Thyroid gland (tissue), 4 donors: ENCODE results near the gene HTT-AS. TPM values are rescaled to one million over a fixed set of nuclear protein-coding genes. Genes with fewer than 3 reads are reported as not detected.

Source experiments
- DNase-seq, 2 donors: peaks; one replicate each; pipeline ENCODE4 v3.0.0-alpha.2; 2019
- H3K27ac ChIP-seq, 3 donors: fragments of 200-600 bp; sonication (generic); 1 replicate in 2 of 3; 2 replicates in 1 of 3; pipeline ENCODE4 v1.5.1; 2016 to 2019; ENCODE audit warnings: mild to moderate bottlenecking in 1 of 3, moderate library complexity in 1 of 3
- H3K27me3 ChIP-seq: fragments of 200-600 bp; sonication (generic); one replicate; pipeline ENCODE4 v1.5.1; 2019
- H3K36me3 ChIP-seq, 2 donors: fragments of 200-600 bp; sonication (generic); one replicate each; pipeline ENCODE4 v1.5.1; 2016 to 2019
- H3K4me1 ChIP-seq, 2 donors: fragments of 200-600 bp; sonication (generic); one replicate each; pipeline ENCODE4 v1.5.1; 2017 to 2019
- H3K4me3 ChIP-seq, 3 donors: fragments of 200-600 bp; sonication (generic); replicated peaks in 1 of 3; 1 replicate in 2 of 3; 2 replicates in 1 of 3; pipeline ENCODE4 v1.5.1; 2016; ENCODE audit warnings: mild to moderate bottlenecking in 1 of 3
- H3K9me3 ChIP-seq: fragments of 200-600 bp; sonication (generic); one replicate; pipeline ENCODE4 v1.5.1; 2017
- POLR2A ChIP-seq, 2 donors: fragments of 450-650 bp; IDR thresholded peaks; one replicate each; pipeline ENCODE4 v1.6.1; 2017; ENCODE audit warnings: antibody characterized with exemption in 2 of 2, mild to moderate bottlenecking in 2 of 2, moderate library complexity in 1 of 2
- WGBS, 2 donors: methylation state at CpG; one replicate each; pipeline ENCODE4 v1.1.5; 2017; 5-methylcytosine and 5-hydroxymethylcytosine counted together
- intact Hi-C: fragments of 100-400 bp; cut with DNase I; formaldehyde crosslinking; loops from one replicate; pipeline ENCODE4 v1.15.1; 2023
- total RNA-seq, 4 donors: library from RNA; depleted of rRNA; stranded (reverse); fragments of >200 nt; gene quantifications; one replicate each; pipeline ENCODE4 v1.2.3, GENCODE V29; 2016
- TF ChIP-seq, protein P1 (sequence below), 6 experiments: fragments of 200-600 bp in 3 of 6; fragments of 450-650 bp in 3 of 6; sonication (generic) in 3 of 6; IDR thresholded peaks; one replicate each; pipeline ENCODE4 v1.5.1; 2016 to 2019; ENCODE audit warnings: antibody characterized with exemption in 6 of 6, mild to moderate bottlenecking in 2 of 6, inconsistent platforms in 1 of 6, moderate library complexity in 1 of 6

HTT-AS gene
- total RNA-seq, 4 donors from 2014 or later = not detected

- no peak for TF ChIP-seq POLR2A (IDR thresholded peaks at IDR 0.05)
- TF ChIP-seq, protein P1, sequence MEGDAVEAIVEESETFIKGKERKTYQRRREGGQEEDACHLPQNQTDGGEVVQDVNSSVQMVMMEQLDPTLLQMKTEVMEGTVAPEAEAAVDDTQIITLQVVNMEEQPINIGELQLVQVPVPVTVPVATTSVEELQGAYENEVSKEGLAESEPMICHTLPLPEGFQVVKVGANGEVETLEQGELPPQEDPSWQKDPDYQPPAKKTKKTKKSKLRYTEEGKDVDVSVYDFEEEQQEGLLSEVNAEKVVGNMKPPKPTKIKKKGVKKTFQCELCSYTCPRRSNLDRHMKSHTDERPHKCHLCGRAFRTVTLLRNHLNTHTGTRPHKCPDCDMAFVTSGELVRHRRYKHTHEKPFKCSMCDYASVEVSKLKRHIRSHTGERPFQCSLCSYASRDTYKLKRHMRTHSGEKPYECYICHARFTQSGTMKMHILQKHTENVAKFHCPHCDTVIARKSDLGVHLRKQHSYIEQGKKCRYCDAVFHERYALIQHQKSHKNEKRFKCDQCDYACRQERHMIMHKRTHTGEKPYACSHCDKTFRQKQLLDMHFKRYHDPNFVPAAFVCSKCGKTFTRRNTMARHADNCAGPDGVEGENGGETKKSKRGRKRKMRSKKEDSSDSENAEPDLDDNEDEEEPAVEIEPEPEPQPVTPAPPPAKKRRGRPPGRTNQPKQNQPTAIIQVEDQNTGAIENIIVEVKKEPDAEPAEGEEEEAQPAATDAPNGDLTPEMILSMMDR (IDR thresholded peaks at IDR 0.05) = no peak
- WGBS, 2 donors = 92% methylated on average over 9 of the region's 9 CpGs
- Histone ChIP-seq H3K4me1 (peaks cover 1 to 6% of the 10 kb centered on the region in 2 donors), H3K27me3 (no peaks in the 10 kb centered on the region), H3K36me3 (no peaks in the 10 kb centered on the region), H3K9me3 (no peaks in the 10 kb centered on the region), H3K4me3 (no peak overlapping the region), H3K27ac (no peak overlapping the region)
- no peak for DNase-seq
- intact Hi-C loops = no loop called here
Measured at GRCh38 chr4:3026540-3026939, 47.8 kb downstream of the HTT-AS start.

DNA sequence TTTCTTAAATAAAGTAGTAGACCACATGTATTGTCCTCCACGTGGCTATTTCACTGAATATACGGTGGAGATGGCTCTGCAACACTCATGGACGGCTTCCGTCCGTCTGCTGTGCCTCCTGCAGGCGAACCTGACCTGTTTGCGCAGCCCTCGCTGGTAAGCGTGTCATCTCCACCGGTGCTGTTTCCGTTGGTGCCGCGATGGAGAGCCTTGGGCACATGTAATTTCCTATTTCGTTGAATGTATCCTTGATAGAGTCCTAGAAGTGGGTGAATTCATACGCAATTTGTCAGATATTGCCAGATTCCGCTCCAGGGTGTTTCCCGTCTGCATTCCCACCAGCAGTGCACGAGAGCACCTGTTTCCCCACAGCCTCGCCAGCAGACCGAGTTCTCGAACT lies 48.5 kb downstream of the HTT-AS start:
- WGBS, 2 donors = 95 to 96% methylated on average over 21 of the region's 21 CpGs

GRCh38 chr4:3022651-3023050 lies 51.7 kb downstream of the HTT-AS start:
- no peak for DNase-seq
- intact Hi-C loops = no loop called here
- TF ChIP-seq POLR2A (IDR thresholded peaks at IDR 0.05) = no peak
- TF ChIP-seq, protein P1 (IDR thresholded peaks at IDR 0.05) = no peak
- H3K27ac ChIP-seq = no peak overlapping the region
- H3K4me3 ChIP-seq = no peak overlapping the region
- no peaks in the 10 kb centered on the region for H3K9me3 ChIP-seq
- H3K4me1 ChIP-seq = no peaks in the 10 kb centered on the region
- 58 to 84% methylated on average over 3 of the region's 3 CpGs for WGBS, 2 donors
- no peaks in the 10 kb centered on the region for H3K36me3 ChIP-seq
- no peaks in the 10 kb centered on the region for H3K27me3 ChIP-seq

More for the DNA sequence above, 48.5 kb downstream of the HTT-AS start:
- no peak overlapping the region for H3K27ac ChIP-seq
- no peaks in the 10 kb centered on the region for H3K36me3 ChIP-seq
- no peak overlapping the region for H3K4me3 ChIP-seq
- no peak for DNase-seq
- intact Hi-C loops = no loop called here
- H3K4me1 ChIP-seq = no peaks in the 10 kb centered on the region
- H3K27me3 ChIP-seq = no peaks in the 10 kb centered on the region
- no peak for TF ChIP-seq POLR2A (IDR thresholded peaks at IDR 0.05)
- TF ChIP-seq, protein P1 (IDR thresholded peaks at IDR 0.05) = no peak
- no peaks in the 10 kb centered on the region for H3K9me3 ChIP-seq

DNA sequence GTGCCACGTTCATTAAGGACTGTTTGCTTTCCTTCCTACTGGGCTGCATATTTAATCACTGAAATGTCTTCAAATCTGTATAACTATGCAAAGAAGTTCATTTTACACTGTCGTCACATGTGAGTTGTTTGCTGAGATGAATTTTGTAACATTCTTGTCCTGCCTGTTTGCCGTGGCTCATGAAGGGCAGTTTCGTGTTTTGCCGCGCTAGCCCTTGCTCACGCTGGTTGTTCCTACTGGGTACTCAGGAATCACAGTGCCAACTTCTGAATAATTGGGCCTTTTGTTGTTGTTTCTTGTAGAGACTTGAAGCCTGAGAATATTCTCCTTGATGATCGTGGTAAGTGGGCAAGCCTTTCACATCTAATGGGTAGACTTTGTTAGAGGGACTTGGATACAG lies 52.2 kb downstream of the HTT-AS start:
- Histone ChIP-seq H3K36me3 (no peaks in the 10 kb centered on the region), H3K9me3 (no peaks in the 10 kb centered on the region), H3K27me3 (no peaks in the 10 kb centered on the region), H3K4me3 (no peak overlapping the region), H3K4me1 (no peaks in the 10 kb centered on the region), H3K27ac (no peak overlapping the region)
- TF ChIP-seq, protein P1 (IDR thresholded peaks at IDR 0.05) = no peak
- no peak for TF ChIP-seq POLR2A (IDR thresholded peaks at IDR 0.05)
- intact Hi-C loops = no loop called here
- DNase-seq = no peak
- WGBS, 2 donors = 82 to 91% methylated on average over 8 of the region's 8 CpGs

- H3K9me3 ChIP-seq = no peaks in the 10 kb centered on the region
- WGBS, 2 donors = 91 to 96% methylated on average over 8 of the region's 8 CpGs
- intact Hi-C loops = no loop called here
- H3K36me3 ChIP-seq = no peaks in the 10 kb centered on the region
- H3K27me3 ChIP-seq = no peaks in the 10 kb centered on the region
- no peaks in the 10 kb centered on the region for H3K4me1 ChIP-seq
- no peak overlapping the region for H3K27ac ChIP-seq
- no peak overlapping the region for H3K4me3 ChIP-seq
- no peak for DNase-seq
- TF ChIP-seq POLR2A (IDR thresholded peaks at IDR 0.05) = no peak
- TF ChIP-seq, protein P1 (IDR thresholded peaks at IDR 0.05) = no peak
Measured at GRCh38 chr4:3021627-3022026, 52.7 kb downstream of the HTT-AS start.
